ENCODE results near the gene ZC3HAV1.
"Not testable (repeated sequence)": the region's sequence is repeated elsewhere in the genome, so short reads cannot be mapped to it uniquely, and the experiment has no call there.

The ZC3HAV1 gene

DNA sequence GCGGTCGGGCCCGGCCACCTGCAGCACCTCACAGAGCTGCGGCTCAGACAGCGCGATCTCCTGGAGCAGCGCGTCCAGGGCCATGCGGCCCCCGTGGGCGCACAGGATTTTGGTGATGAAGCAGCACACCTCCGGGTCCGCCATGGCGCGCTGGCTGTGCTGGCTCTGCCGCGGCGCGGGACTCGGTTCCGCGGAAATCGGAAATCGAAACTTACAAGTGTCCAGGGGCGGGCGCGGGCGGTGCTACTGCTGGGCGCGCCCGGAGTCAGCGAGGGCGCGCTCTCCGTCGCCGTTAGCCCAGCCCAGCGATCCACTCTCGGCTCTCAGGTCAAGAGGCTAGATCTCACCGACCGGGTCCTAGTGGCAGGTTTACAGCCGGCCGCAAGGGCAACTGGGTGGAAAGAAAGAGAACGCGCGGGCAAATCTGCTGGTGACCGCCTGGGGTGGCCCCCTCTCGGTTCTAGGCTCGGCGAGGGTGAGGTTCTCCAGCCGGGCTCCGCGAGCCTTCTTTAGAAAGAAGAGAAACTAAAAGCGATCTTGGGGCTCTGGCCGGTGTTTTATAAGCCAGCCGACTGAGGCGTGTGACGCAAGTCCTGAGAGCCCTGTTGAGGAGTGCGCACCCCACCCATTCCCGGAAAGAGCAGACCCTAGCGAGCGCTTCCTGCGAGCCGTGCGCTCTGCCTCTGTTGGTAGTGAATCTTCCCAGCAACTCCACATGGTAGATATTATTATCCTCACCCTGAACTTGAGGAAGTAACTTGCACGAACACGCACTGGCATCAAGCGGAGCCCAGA lies at the start of gene ZC3HAV1:
TSS of gene ZC3HAV1 (minus strand) at position 533 of the 795 bp plus-strand sequence. CDS start at position 144, 389 bp downstream.
- peak; percentile 85 for DNase-seq (ENCODE audit: insufficient read length, low spot score)
- no peak for FAIRE-seq

DNA sequence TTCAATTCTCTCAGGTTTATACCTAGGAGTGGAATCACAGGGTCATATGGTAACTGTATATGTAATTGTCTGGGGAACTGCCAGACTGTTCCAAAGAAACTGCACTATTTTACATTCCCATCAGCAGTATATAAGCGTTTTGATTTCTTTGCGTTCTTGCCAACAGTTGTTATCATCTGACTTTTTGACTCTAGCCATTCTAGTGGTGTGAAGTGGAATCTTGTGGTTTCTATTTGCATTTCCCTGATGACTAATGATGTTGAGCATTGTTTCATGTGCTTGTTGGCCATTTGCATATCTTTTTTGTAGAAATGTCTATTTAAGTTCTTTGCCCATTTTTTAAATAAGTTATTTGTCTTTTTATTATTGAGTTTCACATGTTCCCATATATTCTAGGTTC lies 44.3 kb upstream of the ZC3HAV1 start:
- DNase-seq (ENCODE audit: insufficient read length, low spot score) = no peak
- FAIRE-seq = no peak

DNA sequence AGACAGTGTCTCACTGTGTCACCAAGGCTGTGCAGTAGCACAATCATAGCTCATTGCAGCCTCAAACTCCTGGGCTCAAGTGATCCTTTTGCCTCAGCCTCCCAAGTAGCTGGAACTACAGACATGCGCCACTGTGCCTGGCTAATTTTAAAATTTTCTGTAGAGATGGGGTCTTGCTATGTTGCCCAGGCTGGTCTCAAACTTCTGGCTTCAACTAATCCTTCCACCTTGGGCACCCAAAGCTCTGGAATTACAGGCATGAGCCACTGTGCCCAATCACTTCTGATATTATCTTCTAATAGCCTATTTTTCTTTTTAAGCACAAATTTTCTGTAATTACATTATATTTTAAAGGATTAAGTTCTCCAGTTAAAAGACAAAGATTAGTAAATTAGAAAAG lies 42.6 kb upstream of the ZC3HAV1 start:
- DNase-seq (ENCODE audit: insufficient read length, low spot score) (no peak), FAIRE-seq (no peak)

DNA sequence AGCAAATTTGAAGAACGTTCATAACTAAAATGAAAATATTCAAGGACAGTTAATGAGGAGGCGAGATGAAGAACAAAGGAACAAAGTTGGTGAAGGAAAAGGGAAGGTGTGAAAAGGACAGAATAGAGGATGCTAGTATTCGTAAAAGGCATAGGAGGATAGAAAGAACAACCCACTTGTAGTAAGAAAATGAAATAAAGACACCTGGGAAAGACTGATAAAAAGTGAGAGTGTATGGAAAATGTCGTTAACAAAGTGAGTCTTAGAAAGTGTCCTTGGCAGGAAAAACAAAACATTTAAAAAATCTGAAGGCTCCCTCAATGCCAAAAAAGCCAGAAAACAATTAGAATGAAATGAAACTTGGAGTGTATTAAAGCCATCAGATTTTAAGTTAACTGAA lies 29.6 kb upstream of the ZC3HAV1 start:
- DNase-seq (ENCODE audit: insufficient read length, low spot score) (no peak), FAIRE-seq (no peak)

DNA sequence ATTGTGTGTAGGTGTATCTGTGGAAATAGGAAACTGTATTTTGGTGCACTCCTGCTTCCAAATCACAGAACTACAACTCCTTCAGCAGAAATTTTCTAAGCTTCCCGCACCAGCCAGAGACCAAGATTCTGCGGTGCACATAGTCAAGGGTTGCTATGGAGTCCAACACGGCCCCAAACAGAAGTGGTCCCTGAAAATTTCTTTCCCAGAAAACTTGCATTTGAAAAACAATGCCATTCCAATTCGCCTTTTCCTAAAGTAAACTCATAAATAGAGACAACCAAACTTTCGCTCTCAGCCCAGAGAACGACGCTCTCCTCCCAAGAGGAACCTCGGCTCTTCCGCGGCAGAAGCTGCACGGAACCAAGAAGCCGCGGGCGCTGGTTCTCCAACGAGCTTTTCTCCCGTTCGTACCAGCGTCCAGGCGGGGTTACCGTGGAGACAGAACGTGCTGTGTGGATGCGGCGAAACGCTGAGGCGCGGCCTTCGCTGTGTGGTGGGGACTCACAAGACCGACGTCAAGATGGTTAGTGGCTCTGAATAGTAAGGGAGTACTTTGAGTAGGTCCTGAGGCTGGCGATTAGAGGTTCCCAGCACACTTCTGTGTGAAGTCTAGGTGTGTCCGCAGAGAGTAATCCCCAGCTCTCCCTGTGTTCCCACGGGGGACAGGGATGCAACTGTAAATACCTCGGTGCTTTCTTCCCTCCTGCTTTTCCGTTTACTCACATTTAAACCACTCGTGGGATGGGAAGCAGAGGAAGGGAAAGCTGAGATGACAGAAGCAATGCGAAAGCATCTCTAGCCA lies 24.0 kb upstream of the ZC3HAV1 start:
- DNase-seq (ENCODE audit: insufficient read length, low spot score) (peak; percentile 71), FAIRE-seq (no peak)

DNA sequence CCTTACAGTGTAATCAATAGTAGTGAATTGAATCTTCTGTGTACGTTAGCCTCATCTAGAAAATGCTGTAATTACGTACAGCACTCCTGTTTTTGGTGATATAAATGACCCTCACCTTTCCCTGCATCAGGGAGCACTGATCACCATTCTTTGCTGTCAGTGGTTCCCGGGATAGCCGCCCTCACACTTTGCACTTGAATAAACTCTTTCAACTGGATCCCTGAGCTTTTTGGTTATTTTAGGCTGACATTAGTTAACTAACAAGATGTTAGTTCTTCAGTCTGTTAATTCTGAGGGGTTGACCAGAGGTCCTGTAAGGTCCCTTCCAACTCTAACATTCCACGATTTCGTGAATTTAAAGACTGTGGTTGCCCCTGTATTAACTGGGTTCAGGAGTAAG lies 23.4 kb upstream of the ZC3HAV1 start:
- DNase-seq (ENCODE audit: insufficient read length, low spot score) = no peak
- no peak for FAIRE-seq

DNA sequence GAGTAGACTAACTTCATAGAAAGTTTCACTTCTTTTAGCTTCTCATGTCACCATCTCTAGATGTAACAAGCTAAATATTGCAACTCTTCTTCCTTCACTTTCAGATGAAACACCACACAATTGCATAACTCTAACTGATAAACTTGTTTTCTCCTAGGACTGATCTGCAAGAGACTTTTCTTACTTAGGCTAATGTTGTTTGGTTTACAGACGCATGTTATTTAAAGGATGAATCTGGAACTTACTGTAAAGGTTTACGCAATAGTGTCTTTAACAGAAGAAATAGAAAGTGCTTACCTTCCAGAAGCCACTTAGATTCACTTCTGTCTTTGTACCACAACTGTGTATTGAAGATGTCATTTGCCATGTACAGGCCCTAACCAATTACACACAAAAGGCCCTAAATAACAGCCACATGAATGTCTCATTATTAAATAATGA lies 22.1 kb upstream of the ZC3HAV1 start:
- DNase-seq (ENCODE audit: insufficient read length, low spot score) (no peak), FAIRE-seq (no peak)

DNA sequence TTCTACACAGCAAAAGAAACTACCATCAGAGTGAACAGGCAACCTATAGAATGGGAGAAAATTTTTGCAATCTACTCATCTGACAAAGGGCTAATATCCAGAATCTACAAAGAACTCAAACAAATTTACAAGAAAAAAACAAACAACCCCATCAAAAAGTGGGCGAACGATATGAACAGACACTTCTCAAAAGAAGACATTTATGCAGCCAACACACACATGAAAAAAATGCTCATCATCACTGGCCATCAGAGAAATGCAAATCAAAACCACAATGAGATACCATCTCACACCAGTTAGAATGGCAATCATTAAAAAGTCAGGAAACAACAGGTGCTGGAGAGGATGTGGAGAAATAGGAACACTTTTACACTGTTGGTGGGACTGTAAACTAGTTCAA lies 20.3 kb upstream of the ZC3HAV1 start:
- not testable (repeated sequence) for FAIRE-seq; DNase-seq (ENCODE audit: insufficient read length, low spot score)

DNA sequence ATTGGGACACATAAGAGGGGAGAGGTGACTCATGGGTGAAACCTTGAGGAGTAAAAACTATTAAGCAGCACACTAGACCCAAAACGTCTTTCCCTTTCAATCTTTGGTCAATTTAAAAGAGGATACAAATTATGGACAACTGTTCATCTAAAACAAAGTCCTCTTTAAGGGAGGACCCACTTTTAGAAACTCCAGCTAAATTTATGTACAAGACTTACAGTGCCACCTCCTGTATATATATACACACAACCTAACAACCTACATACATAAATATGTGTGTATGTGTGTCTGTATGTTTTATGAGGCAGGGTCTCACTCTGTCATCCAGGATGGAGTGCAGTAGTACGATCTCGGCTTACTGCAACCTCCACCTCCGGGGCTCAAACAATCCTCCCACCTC lies 18.1 kb upstream of the ZC3HAV1 start:
- FAIRE-seq = no peak
- no peak for DNase-seq (ENCODE audit: insufficient read length, low spot score)

DNA sequence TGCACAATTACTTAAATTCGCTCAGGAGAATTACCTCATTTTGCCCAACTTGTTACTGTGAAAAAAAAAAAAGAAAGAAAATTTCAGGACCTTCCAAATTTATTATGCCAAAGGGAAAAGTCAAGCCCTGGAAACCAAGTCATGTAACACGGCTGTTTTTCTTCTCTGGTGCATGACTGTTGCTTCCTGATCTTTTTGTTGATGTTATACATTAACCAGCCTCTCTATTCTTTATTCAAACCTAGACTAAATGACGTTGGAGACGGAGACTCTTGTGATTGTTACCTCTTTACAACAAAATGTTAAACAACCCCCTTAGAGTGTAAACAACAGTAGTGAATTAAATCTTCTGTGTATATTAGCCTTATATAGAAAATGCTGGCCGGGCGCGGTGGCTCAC lies 16.1 kb upstream of the ZC3HAV1 start:
- FAIRE-seq (no peak), DNase-seq (ENCODE audit: insufficient read length, low spot score) (no peak)

DNA sequence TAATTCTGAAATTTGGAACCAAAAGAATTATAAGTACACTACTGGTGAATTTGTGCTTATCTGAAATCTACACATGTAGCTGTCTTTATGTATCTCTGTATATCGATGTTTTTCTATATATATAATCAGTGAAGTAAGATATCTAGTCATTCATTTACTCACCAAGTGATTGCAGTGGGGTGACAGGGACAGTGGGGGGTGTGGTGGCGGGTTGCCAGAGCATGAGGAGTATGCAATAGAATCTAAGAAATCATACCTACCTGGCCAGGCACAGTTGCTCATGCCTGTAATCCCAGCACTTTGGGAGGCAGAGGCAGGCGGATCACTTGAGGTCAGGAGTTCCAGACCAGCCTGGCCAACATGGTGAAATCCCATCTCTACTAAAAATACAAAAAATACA lies 15.5 kb upstream of the ZC3HAV1 start:
- DNase-seq (ENCODE audit: insufficient read length, low spot score); FAIRE-seq: not testable (repeated sequence)

DNA sequence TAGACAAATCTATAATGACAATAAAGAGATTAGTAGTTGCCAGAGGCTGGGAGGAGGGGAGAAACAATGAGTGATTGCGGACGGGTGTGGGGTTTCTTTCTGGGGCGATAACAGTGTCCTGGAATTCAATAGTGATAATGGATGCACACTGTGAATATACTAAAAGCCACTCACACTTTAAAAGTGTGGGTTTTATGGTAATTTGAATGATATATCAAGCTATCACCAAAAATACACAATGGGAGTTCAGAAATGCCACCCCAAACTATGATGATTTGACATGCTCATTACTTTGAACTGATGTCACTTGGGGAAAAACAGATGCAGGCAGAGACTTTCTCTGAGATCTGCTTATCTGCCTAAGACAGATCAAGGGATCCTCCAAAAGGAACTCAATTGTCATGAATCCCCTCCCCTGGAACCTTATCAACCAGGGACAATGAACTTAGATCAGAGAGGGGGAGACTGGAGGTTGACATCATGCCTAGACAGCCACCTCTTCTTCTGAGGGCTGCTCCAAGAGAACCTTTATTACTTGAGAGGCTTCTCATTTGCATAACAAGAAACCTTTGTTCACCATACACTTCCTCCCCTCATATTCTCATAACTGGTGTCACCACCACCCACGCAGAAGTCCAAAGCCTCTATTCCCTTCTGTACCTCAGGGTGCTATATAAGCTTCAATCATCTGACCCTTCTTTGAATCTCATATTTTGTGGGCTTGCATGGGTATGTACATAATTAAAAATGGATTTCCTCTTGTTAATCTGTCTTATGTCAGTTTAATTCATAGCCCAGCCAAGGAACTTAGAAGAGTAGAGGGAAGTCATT lies 14.8 kb upstream of the ZC3HAV1 start:
- DNase-seq (ENCODE audit: insufficient read length, low spot score) = no peak
- FAIRE-seq = no peak

DNA sequence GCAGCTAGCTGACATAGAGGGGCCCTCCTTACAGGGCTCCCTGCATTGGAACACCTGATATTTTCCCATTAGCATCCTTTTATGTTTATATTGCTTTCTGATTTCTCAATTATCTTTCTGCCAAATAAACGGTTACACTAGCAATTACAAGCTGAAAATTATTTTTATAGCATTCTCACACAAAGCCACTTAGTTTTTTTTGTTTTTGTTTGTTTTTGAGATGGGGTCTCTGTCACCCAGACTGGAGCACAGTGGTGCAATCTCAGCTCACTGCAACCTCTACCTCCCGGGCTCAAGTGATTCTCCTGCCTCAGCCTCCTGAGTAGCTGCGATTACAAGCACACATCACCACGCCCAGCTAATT lies 9.9 kb upstream of the ZC3HAV1 start:
- FAIRE-seq (no peak), DNase-seq (ENCODE audit: insufficient read length, low spot score) (no peak)

DNA sequence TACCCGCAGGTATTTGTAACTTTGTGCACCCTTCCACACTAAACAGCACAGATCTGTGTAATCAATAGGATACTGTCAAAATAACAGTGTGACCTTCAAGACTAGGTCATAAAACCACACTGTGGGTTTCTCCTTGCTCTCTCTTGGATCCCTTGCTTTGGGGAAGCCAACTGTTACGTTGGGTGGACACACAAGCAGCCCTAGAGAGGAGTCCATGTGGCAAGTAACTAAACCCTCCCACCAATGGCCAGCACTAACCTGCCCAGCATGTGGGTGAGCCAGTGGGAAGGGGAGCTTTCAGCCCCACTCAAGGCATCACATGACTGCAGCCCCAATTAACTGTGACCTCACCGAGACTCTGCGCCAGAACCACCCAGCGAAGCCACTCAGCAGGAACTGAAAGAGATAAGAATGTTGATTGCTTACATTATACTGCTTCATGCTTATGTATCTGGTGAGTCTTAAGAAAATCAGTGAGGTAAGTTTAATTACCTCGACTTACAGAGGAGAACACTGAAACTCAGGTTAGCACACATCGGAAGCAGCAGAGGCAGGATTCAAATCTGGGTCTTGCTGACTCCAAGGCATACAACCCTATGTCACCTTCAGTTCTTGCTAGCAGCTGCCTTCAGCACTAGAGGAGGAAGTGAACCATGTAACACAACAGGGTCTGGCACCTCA lies 9.4 kb upstream of the ZC3HAV1 start:
- DNase-seq (ENCODE audit: insufficient read length, low spot score) (no peak), FAIRE-seq (no peak)

DNA sequence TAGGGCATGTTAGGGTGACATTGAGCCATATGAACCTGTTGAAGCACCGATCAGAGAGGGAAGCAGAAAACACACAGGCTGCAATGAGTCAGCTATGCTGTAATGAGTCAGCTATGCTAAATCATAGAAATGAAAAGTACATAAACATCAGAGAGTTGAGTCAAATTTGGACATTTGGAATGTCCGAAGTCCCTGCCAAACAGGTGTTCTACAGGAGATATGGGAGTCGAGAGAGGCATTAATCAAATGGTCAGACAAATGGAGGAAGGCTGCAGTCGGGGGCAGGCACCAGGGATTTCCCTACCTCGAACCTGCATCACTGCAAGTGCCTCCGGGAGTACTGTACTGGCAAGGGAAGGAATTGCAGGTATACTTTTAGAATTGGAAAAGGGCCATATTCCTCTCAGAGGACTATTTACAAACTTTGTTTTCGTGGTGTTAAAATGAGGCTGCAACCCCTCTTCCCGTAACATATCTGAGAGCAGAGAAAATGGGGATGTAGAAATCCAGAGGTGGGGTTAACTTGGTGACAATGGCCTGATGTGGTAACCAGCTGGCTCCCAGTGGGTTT lies 8.8 kb upstream of the ZC3HAV1 start:
- no peak for FAIRE-seq
- DNase-seq (ENCODE audit: insufficient read length, low spot score) = no peak

DNA sequence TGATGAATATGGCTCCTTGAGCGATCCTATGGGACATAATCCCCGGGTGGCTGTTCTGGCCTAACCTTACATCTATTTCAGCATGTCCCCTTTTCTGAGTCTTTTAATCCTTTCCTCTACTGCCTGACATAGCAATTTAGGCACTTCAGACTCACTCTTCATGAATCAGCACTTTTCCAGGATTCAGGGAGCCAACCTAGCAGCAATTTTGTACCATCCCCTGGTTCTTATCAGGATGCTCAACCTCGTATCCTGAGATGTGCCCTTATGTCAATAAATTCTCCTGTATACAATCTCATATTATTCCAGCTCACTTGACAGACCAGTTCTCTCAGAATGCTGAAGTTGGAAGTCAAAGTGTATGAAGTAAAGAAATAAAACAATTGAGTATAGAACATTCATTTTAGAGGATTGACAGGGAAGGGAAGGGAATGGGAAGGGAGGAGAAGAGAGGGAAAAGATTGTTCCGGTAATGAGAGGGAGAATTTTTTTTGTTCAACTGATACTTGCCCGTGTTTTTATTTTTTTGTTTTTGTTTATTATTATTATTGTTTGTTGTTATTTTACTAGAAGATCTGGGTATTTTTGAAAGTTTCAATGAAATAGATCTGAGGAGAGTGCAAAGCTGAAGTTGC lies 8.2 kb upstream of the ZC3HAV1 start:
- no peak for FAIRE-seq
- no peak for DNase-seq (ENCODE audit: insufficient read length, low spot score)

DNA sequence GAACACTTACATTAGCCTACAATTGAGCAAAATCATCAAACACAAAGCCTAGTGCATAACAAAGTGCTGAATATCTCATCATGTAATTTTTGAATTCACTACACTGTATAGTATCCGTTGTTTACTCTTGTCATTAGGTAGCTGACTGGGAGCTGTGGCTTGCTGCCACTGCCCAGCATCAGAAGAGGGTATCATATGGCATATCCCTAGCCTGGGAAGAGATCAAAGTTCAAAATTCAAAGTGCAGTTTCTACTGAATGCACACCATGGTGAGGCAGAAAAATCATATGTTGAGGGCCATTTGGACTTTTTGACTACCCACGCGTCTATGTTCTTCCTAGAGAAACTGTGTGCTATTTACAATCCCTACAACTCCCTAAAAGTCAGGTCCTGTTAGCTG lies 7.5 kb upstream of the ZC3HAV1 start:
- FAIRE-seq (no peak), DNase-seq (ENCODE audit: insufficient read length, low spot score) (no peak)

DNA sequence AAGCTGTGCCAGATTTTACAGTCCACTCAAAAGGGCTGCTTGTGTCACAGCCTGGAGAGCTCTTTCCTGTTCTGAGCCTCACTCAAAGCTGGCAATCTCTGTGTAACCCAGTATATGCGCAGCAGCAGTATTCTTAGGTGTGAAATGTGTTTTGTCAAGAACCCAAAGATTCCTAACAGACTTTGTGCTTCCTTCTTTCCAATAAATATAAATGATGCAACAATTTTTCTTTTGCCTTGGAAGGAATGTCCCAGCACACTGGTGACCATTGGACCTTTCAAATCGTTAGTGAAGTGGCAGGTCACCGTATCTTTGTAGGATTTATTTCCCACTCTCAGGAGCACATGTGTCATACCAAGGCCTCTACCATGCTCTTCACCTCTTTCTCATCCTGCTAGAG lies 5.6 kb upstream of the ZC3HAV1 start:
- DNase-seq (ENCODE audit: insufficient read length, low spot score) (no peak), FAIRE-seq (no peak)

DNA sequence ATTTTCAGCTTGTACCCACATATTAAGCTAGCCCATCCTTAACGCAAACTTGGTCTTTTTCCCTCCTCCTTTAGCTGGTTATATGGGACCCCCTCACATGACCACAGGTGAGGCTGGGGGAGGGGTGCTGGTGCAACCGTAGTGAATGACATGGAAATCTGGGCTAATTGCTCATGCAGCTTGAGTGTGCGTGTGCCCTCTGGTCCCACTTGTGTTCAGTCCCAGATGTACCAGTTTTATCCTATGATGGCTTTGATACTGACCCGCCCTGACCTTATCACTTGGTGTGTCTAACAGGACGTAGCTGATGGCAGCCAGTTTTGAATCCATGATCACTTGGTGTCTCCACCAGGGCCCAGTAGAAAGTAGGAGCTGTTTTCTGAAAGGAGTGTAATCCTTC lies 5.1 kb upstream of the ZC3HAV1 start:
- no peak for FAIRE-seq
- DNase-seq (ENCODE audit: insufficient read length, low spot score) = no peak

DNA sequence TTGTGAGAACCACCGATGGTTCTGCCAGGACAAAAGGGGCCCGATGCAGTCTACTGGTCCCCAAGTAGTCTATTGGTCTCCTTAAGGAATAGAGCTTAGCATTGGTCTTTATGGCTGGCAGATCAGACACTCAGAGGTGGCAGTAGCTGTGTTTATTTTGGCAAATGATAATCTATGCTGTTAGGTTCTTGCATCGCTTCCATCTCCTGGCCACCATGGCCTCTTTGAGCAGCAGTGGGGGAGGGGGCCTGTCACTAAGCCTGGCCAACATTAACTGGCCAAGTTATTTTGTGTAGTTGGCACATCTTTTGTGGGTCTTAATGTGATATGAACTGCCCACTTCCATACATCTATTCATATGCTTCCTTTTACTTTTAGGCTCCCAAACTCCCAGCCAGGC lies 4.5 kb upstream of the ZC3HAV1 start:
- FAIRE-seq (no peak), DNase-seq (ENCODE audit: insufficient read length, low spot score) (no peak)

All from HTR-8/SVneo (cell line).